ENCODE data around the gene CCDC27.

Gene CCDC27

DNA sequence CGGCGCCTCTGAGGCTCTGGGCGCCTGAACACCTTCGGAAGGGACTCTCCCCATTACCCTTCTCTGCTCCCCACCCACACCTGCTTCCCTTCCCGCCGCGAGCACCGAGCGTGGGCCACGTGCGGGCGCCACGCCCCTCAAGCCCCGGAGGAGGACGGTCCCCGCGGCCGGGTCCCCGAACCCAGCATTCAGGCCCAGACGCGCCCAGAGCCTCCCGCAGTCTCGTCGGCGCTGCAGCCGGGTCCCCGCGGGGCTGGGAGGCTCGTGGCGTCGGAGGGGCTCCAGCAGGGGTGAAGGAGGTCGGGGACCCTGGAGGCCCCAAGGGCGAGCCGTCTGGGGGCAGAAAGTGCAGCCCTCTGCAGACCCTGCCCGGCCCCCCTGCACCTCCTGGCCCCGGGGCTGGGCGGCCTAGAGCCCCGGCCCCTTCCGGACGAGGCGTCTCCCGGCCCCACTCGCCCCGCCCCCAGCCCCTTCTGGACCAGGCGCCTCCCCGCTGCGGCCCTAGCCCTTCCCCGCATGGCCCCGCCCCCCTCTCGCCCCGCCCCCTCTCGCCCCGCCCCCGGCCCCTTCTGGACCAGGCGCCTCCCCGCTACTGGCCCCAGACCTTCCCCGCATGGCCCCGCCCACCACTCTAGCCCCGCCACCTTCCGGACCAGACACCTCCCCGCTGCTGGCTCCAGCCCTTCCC is 19.9 kb downstream of the CCDC27 start:
- DNase-seq (ENCODE audit: low spot score), result peak; percentile 91
- H3K4me3 ChIP-seq, result peak overlapping the region; percentile 86
- H3K27ac ChIP-seq, result peak overlapping the region; percentile 69 to 89
- no peak for TF ChIP-seq CTCF (IDR thresholded peaks at IDR 0.05)

DNA sequence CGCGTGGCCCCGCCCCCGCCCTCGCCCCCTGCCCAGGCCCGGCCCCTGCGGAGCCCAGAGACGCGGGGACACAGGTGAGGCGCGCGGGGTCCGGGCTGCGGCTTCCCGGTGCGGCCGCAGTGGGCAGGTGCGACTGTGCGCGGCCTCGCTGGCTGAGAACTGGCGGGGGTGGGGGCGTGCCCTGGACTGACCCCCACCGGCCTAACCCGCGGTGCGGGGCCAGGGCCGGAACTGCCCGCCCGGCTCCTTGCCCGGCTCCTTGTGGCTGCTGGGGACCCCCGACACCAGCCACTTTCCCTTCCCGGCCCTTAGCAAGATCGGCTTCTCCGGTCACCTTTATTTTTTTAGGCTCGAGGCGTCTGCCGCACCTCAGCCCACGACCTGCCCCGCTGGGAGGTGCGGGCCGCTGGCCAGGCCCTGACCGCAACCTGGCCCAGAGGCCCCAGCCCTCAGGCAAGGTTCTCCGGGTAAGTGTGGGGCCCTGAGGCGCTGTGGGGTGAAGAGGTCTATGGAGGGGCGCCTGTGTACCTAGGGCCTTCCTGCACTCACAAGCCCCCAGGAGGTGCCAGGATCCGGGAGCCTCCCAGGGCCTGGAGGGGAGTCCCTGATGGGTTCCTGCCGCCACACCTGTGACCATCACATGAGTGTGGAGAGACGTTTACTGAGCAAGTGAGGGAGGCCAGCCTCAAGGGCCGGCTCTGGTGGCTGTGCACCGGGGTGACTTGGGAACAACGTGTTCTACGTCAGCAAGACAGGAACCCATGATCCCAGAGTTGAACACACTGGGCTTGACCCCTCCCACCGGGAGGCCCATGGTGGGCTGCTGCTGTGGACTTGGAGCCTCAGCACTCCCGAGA is 20.7 kb downstream of the CCDC27 start, which contains the start of gene SMIM1:
TSS of gene SMIM1 (plus strand) at position 35 of the 857 bp plus-strand sequence. CDS start 2,625 bp downstream, outside the sequence.
- Histone ChIP-seq H3K4me3 (peak within 1 kb of the TSS; percentile 86), H3K27ac (peak within 1 kb of the TSS; percentile 69 to 89)
- no peak for TF ChIP-seq CTCF (IDR thresholded peaks at IDR 0.05)
- no peak for DNase-seq (ENCODE audit: low spot score)

- DNase-seq (ENCODE audit: low spot score), result no peak
- peak overlapping the region; percentile 86 for H3K4me3 ChIP-seq
- TF ChIP-seq CTCF (IDR thresholded peaks at IDR 0.05), result no peak
- peak overlapping the region in 1 of 2 donors; percentile 89 for H3K27ac ChIP-seq
These were observed 21.5 kb downstream of the CCDC27 start for GRCh38 chr1:3773572-3774275.

DNA sequence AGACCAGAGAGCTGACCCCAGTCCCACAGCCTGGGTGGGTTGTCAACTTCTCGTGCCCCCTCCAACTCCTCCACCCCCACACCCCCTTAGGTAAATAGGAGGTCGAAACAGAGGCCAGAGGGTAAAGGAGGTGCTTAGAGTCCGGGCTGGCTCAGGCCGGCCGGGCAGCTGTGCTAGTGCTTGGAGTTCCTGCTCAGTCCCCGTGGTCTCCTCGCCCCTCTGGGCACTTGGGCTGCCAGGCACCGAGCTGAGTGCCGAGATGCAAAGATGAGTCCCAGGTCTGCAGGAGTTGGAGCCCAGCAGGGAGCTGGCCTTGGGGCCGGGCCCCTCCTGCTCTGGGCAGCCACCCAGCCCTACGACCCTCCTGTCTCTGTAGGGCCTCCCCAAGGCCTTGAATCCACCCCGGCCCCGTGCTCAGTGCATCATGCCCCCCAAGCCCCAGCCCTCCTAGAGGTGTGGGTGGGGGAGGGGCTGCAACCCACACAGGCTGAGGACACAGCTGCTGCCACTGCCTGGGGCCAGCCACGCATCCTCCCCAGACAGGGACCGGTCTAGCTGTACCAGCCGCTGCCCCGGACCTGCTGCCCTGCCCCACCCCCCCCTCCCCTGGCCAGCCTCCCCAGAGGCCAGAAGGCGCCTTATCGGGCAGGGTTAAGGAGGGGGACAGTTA is 22.2 kb downstream of the CCDC27 start:
- peak overlapping the region in 1 of 2 donors; percentile 3 for H3K27ac ChIP-seq
- no peak overlapping the region for H3K4me3 ChIP-seq
- no peak for TF ChIP-seq CTCF (IDR thresholded peaks at IDR 0.05)
- no peak for DNase-seq (ENCODE audit: low spot score)

DNA sequence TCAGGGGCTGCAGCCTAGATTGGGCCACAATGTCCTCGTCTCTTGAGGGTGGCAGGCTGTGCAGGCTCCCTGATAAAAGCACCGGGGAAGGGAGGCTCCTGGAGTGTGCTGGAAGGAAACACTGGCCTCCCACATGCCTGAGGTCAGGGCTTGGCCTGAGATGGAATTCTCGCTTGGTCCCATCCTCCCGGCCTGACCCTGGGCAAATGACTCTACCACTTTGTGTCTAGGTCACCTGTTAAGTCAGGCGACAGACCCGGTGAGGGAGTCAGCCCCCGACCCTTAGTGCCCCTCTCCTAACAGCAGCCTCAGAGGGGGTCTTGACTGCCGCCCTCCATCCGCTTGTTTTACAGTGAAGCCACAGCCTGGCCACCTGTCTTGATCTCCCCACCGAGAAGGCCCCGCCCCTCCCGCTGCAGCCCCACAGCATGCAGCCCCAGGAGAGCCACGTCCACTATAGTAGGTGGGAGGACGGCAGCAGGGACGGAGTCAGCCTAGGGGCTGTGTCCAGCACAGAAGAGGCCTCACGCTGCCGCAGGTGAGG is 22.8 kb downstream of the CCDC27 start:
- TF ChIP-seq CTCF (IDR thresholded peaks at IDR 0.05), result no peak
- H3K4me3 ChIP-seq, result no peak overlapping the region
- H3K27ac ChIP-seq, result peak overlapping the region in 1 of 2 donors; percentile 3
- DNase-seq (ENCODE audit: low spot score), result no peak

GRCh38 chr1:3775490-3776230 is 23.4 kb downstream of the CCDC27 start:
- TF ChIP-seq CTCF (IDR thresholded peaks at IDR 0.05), result no peak
- H3K27ac ChIP-seq, result no peak overlapping the region
- no peak overlapping the region for H3K4me3 ChIP-seq
- no peak for DNase-seq (ENCODE audit: low spot score)
